ENCODE data around the gene HPCAL1.

The HPCAL1 gene

DNA sequence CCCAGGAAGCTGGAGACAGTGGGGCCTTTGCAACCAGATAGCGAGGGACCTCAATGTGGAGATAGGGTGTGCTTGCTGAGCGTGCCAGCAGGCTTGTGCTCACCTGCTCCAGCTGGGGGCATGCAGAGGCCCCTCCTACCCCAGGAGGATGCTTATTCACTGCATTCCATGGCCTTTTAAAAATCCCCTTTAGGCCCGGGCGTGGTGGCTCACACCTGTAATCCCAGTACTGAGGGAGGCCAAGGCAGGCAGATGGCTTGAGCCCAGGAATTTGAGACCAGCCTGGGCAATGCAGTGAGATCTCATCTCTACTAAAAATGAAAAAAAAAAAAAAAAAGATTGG lies 90.9 kb downstream of the HPCAL1 start:
- no peak for DNase-seq

DNA sequence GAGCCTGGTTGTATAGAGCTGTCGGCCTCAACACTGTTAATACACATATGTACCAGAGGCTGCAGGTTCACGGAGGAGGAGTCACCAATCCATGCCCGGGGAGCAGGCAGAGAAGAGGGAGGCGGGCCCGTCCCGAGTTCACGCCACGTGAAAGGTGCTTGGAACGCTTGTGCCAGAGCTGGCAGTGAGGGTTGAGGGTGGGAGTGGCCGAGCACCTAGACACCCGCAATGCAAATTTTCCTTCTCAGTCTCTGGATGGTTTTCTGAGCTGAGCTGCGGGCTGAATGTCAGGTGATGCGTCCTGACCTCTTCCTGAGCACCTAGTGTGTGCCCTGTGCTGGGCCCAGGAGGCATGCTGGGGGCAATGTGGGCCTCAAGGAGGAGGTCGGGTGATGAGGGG lies 93.2 kb downstream of the HPCAL1 start:
- DNase-seq, result no peak

DNA sequence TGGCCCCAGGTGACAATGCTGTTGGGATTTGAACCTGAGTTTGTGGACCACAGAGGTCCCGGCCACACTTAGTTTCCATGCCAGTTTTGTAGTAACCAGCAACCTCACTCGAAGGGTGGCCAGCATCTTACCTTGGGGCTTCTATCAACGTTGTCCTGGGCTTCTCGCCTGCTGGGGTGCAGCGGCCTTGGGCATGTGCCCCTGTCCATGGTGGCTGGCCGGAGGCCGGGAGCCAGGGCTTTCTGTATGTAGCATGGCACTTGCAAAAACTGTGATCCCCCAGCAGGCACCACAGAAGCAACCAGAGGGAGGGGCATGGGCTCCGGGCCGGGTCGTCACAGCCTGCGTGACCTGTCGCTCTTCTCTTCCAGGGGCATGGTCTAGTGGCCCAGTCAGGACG lies 93.8 kb downstream of the HPCAL1 start:
- DNase-seq, result no peak

DNA sequence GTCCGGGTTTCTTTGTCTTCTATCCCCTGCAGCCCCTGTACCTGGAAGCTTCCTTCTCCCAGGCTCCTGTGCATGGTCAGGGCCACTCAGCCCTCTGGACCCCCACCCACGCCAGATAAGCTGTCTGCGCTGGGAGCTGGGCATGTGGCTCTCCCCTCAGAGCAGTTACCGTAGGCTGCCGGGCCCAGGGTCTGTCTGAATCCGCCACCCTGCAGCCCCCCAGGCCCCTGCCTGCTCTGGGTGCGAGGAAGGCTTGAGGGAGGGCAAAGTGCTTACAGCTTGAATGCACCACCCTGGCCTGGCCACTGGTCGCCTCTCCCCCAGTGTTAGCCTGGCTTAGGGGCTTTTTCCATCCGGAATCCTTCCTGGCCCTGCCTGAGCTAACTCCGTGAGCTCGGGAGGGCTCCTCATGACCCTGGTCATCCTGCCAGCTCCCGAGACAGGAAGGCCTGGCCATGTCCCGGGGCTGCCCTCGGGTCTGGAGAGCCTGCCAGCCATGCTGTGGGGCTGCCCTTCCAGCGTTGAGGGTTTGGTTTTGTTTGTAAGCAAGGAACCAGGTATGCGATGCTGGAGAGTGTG lies 94.7 kb downstream of the HPCAL1 start:
- DNase-seq, result no peak

DNA sequence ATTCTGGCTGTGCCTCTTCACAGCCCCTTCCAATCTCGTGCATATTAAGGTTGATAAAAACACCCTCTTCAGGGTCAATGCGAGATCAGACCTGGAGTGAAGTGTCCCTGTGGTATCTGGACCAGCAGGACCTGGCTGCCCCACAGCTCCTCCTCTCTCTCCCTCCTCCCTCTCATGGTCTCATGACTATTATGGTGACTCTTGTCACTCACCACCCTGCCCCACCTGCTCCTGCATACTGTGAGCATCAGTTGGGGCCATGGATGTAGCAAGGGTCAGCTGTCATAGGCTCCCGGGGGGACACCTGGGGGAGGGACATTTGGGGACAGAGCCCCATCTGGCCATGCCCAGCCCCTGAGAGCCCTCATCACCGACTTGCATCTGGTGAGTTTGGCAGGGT lies 95.2 kb downstream of the HPCAL1 start:
- no peak for DNase-seq

DNA sequence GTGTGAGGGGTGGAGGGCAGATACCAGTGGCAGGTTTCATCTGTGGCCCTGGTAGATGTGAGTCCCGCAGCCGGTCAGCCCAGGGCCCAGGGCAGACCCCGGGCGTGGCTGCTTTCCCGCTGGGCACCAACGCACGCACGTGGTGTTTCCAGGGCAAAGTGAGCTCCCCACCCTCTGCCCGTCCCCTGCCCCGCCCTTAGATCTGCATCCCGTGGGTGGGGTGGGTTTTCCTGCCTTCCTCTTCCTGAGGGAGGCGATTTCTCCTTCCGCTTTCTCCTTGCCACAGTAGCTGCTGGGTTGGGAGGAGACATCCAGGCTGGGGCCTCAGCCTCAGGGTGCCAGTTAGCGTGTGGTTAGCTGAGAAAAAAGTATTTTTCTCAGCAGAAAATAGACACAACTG lies 95.8 kb downstream of the HPCAL1 start:
- DNase-seq, result no peak

DNA sequence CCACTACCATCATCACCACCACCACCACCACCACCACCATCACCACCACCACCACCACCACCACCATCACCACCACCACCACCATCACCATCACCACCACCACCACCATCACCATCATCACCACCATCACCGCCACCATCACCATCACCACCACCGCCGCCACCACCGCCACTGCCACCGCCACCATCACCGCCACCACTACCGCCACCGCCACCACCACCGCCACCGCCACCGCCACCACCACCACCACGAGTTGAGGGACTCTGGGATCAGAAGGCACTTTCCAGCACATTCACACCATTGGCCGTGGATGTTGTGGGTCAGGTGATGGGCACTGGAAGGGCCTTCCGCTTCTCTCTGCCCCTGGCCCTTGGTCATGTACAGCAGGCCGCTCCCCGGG lies 96.7 kb downstream of the HPCAL1 start:
- DNase-seq, result no peak

DNA sequence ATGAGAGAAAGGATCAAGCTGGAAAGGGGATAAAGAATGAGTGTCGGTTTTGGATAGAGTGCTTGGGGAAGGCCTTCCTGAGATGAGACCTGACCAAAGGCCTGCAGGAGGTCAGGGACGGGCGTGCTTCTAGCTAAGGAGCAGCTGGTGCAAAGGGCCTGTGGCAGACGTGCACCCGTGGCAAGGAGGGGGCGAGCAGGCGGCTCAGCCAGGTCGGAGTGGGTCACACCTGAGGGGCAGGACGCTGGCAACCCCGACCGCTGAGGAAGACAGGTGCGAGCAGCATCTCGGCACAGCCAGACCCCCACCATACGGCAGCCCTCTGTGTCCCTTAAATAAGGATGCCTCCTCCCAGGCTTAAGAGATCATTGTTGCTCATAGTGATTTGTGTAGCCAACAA lies 97.3 kb downstream of the HPCAL1 start:
- no peak for DNase-seq

DNA sequence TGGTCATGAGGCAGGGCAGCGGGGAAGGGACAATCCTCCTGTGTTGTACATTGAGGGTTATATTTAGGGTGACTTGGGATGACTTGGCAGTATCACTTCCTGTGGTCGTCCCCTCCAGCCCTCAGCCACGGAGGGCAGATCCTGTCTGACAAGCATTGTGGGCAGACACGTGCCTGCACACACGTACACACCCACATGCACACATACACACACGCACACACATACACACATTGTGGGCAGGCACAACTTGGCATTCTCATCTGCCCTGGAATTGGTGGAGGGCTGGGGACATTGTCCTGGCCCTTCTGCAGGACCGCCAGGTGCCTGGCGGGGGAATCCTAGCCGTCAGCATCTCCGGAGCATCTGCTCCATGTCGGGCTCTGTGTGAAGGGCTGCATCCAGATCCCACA lies 97.9 kb downstream of the HPCAL1 start:
- DNase-seq, result no peak

DNA sequence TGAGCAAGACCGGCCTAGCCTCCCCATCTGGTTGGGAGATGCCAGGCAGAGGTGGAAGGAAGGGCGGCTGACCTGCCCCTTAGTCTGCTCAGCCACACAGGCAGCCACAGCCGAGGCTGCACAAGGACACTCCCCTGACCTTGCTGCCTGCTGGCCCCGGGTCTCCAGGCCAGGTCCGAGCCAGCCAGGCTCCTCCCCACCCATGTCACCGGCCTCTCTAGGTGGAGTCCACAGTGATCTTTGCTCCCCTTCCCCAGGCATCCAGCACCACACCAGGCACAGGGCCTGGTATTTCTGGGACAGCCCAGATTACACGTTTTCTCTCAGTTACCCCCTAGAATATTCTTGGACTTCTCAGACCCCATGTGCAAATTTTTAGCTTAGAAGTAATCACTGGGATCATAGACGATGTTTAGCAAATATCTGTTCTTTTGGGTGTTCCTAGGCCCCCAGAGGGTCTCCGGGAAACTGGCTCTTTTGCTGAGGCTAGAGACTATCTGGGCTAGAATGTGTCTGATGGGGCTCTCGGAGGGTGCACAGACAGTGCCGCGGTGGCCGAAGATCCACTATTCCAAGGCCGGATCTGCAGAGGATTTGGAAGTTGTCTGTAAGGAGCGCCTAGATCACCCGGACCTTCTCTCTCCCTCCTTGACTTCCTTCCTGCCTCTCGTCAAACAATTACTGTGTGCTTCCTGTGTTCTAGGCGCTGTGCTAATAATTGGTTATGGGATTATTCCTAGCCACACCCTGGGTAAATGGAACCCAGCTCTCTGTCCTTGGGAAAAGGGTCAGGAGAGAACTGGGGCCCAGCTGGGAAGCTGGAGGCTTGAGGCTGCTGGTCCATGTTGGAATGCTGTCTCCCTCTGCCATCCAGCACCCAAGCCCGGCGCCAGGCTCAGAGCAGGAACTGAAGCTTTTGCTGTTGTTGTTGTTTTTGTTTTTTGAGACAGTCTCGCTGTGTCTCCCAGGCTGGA lies 98.6 kb downstream of the HPCAL1 start:
- no peak for DNase-seq

DNA sequence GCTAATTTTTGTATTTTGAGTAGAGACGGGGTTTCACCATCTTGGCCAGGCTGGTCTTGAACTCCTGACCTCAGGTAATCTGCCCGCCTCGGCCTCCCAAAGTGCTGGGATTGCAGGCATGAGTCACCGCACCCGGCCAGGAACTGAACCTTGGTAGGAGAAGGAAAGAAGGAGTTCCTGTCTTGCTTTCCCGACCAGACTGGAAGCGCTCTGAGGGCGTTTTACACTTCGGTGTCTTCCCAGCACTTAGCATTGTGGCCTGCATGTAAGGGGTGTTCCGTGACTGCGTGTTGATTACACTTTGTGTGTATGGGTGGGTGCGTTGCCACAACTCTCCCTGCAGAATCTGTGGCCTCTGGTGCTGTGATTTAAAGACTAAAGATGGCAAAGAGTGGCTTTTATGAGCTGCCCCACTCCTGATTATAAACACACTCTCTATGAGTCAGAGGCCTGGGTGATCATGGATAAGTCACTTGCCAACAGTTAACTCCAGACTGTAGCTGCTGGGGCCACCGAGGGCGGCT lies 99.4 kb downstream of the HPCAL1 start:
- no peak for DNase-seq

DNA sequence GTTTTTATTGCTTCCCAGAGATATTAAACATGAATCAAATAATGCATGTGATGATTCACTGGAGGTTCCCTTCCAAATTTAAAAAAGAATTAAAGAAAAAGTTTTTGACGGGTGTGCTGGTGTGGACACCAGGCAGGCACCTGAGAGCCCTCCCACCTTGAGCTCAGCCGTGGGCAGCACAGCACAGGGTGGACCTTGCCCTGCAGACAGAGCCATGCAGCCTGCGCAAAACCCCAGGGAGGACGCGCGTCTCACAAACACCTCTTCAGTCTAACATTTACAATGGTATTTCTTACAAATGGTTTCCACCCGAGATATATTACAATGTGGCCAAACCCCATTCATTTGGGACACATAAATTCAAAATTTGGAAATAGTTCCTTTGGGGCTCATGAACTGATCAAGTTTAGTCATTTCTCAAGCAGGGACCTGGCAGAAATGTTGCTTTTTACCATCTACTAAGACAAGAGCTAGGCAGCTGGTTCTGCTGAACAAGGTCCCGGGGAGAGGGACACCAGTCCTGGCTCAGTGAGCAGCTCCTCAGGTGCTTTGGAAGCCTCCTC lies 100.0 kb downstream of the HPCAL1 start:
- no peak for DNase-seq

DNA sequence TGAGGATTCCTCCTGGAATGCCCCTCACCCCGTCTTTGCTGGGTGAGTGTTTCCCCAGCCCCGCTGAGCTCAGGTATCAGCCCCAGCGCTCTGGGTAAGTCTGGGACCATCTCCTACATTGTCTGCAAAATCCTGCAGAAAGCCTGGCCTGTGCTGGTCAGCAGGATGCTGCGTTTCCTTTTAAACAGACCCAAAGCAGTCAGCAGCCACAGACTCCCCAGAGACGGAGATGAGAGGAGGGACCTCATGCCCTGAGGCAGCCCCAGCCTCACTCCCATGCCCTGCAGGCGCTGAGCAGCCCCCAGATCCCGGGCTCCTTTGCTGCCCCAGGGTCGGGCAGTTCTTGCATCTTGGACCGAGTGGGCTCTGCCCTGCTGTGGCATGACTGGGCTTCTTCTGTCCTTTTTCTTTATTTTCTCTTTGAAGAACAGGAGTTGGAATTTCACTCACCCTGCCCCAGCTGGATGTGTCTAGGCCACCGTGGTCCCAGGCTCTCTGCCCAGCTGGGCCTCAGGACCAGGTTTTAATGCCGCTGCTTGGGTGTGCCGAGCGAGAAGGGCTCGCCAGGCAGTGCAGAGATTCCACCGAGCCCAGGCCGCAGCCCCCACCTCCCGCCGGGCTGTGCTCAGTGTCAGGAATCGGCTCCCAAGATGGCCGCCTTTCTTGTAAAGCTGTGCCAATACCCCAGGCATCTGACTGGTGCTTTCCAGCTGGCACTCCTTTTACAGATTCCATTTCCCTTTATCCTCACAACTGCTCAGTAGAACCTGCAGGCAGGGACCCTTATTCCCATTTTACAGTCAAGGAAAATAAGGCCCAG lies 101.8 kb downstream of the HPCAL1 start:
- DNase-seq, result no peak

DNA sequence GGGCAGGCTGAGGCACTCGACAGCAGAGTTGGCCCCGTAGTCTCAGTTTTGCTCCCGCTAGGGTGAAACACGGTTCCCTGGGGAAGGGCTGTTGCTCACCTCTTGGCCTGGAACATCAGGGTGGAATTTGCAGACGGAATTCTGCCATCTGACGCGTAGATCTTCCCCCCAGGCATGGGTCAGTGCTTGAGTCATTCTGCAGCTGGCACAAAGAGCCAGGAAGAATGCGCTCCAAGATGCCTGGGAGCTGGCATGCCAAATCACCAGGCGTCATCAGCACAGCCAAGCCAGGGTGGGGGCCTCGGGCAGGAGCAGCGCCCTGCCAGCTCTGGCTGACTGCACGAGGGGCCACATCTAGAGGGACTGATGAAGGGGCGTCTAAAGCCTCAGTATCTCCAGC lies 102.7 kb downstream of the HPCAL1 start:
- no peak for DNase-seq

DNA sequence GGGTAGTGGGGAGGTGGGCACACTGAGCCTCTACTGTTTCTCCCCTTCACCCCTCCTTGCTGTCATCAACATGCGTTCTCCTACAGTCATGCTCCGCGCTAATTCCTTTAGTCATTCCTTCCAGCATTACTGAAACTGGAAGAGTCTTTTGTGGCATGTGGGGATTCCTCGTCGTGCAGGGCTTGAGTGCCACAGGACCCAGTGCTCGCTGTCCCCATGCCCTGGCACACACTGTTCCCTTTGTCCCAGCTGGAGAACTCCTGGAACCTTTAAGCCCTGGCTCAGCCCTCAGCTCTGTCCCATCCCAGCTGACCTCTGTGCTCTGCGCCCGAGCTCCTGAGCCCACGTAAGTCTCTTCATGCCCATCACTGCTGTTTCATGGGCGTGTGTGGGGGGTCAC lies 103.3 kb downstream of the HPCAL1 start:
- DNase-seq, result no peak

DNA sequence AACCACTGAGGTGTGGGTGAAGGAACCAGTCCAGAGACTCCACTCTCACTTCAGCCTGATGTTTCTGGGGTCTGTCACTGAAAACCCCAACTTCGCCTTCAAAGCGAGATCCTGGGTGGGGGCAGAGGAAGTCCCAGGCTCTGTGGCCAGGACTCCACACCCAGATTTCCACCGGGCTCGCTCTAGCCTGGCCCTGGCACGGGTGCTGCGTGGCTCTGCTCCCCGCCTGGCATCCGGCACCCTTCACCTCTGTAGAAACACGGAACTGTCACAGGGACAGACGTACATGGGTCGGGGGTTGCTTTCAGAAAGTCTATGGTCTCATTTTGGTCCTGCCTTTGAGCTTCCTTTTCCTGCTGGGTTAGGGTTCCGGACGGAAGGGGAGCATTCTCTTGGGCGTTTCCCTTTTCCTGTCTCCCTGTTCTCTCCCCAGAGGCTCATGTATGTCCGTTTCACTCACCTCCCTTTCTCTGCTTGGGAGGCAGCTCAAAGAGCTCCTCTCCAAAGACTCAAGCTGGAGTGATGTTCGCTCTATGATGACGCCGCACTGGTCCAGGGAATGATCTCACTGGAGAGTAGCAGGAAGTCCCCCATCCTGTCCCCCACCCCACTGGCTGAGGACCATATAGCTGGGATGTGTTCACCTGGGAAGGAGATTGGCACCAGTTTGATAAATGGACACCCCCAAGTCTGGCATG lies 103.9 kb downstream of the HPCAL1 start:
- no peak for DNase-seq

DNA sequence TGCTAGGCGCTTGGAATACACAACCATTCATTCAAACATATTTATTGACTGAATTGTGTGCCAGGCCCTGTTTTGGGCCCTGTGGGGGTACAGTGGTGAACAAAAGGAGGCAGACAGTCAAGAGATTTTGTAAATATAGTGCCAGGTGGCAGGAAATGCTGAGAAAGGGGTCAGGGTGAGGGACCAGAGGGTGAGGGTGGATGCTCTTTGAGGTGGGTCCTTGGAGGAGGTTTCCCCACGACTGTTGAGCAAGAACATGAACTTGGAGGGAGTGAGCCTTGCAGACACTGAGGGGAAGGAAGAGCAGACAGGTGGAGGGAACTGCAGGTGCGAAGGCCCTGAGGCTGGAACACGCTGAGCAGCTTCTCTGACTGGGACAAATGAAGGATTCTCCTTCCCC lies 104.7 kb downstream of the HPCAL1 start:
- DNase-seq, result no peak

DNA sequence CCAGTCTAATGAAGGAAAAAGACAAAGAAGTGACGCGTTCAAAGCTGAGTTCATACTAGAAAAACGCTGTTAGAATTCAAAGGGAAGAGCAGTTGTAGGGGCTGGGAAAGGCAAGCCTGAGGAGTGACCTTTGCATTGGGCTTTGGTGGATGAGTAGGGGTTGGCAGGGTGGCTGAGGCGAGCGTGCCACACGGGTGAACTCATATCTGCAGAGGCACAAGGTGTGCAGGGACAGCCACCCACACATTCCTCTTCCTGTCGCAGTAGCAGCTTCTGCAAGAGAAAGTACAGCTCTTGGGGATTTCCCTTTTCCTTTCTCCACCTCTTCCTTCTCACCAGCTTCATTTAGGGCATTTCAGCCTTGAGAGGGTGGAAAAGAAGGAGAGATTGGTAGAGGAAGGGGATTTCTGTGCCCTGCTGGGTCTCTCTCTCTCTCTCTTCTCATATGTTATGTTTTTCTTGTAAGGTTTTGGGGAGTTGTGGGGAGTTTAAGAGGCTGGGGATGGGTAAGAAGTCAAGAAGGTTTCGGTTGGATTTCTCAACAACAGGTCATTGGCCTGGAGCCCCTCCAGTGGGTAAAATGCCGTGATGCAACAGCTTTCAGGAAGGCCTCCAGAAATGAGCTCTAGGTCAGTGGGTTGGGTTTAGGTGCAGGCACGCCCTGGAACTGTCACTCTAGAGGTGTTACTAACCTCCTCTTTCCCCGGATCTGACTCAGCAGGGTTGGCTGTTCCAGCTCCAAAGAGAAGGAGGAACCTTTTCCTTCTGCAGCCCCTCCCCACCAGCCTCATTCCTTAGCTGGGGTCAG lies 105.3 kb downstream of the HPCAL1 start:
- no peak for DNase-seq

DNA sequence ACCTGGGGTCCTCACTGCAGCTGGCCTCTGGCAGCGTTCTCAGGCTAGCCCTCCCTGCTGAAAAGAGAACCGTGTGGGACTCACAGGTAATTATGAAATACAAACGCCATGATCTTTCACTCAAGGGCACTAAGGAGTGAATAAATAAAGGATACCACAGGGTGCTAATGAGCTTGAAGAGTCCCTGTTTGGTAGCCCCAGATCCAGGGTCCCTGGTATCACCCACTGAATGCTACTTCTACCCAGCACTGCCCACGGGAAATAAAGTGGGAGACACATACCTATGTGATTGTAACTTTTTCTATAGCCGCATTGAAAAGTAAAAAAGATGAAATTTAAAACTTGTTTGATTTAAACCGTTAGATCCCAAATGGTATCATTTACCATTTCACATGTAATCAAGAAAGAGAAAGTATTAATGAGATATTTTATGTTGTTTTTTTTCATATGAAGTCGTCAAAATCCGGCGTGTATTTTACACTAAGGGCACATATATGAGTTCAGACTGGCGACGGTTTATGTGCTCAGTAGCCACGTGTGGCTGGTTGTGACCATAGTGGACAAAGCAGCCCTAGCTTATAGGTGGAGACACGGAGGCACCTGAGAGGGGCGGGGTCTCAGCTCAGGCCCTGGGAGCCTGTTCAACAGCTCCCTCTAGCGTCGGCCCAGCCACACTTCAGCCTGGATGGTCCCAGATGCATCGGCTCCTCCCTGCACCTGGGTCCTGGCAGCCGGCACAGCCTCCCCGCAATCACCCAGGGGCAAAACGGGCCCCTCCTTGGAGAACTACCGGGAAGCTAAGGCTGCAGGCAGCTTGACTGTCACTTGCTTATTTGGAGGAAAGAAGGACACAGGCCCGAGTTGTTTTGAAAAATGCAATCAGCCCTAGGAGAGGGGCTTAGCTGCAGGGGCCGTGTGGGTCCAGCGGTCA lies 106.2 kb downstream of the HPCAL1 start:
- DNase-seq, result peak; percentile 58

DNA sequence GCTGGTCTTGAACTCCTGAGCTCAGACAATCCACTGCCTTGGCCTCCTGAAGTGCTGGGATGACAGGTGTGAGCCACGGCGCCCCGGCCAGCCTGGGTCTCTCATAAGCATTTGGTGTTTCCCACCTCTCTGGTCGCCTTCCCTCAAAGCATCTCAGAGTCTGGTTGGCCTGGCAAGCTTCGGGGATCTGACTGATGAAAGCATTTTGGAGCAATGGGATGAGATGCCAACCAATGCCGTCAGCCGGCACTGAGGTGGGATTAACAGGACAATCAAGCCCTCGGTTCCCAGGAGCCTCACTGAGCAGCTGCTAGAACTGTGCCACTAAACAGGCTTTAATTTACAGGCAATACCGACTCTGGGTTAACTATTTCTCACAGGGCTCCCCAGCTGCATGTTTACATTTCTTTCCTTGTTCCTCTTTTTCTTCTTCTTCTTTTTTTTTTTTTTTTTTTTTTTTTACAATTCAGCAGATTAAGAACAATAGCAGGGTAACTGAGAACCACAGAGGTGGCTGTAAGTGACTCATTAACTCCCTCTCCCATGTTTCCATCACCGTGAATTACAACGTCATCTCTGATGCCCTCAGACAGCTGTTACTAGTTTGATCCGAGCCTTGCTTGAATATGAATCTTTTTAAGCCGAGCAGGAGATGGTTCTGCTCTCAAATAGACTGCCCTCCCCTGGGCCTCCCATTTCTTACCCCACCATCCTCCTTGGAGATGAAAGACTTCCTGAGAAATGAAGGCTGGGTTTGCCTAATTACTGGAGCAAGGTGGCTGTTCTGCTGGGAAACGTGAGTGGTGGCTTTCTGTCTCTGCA lies 107.5 kb downstream of the HPCAL1 start:
- no peak for DNase-seq

Data from NCI-H2081 treated with DMSO at 0.1 percent for 48 hours (cell line).